ENCODE results near the gene CALML5. TPM values are rescaled to one million over a fixed set of nuclear protein-coding genes. Genes with fewer than 3 reads are reported as not detected.
A peak's percentile ranks its signal among the peaks of the same experiment; 100 is the strongest.

Gene CALML5
- total and polyA plus RNA-seq, 9 of the 15 experiments (the other 6 are each of a cell fraction or from before 2014, with no cell fraction given): not detected

DNA sequence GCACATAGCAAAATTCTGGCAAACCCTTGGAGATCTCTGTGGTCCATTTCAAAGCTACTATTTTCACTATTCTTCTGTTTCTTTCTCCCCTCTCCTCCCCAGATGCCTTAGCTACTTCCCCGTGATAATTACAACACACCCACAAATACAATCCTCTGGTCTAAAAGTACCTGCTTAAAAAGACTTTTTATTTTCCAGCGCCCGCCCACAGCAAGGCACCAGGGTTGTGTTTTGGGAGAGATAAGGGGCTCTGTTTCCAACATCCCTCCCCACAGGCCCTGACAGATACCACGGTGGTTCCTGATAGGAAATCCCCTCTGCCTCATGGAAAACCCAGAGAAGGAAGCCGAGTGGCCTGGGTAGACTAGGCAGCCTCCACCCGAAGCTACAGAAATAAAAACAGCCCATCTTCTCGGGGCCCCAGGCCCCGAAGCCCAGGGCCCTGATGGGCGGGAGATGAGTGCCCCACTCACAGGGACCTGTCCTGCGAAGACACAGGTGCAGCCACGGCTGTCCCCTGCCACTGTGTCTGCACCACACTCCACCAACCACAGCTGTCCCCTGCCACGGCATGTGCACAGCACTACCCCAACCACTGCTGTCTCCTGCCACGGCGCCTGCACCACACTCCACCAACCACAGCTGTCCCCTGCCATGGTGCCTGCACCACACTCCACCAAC lies 19.7 kb downstream of the CALML5 start (continued):
- TF ChIP-seq, protein P1, sequence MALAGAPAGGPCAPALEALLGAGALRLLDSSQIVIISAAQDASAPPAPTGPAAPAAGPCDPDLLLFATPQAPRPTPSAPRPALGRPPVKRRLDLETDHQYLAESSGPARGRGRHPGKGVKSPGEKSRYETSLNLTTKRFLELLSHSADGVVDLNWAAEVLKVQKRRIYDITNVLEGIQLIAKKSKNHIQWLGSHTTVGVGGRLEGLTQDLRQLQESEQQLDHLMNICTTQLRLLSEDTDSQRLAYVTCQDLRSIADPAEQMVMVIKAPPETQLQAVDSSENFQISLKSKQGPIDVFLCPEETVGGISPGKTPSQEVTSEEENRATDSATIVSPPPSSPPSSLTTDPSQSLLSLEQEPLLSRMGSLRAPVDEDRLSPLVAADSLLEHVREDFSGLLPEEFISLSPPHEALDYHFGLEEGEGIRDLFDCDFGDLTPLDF (CRISPR knock-in tag; IDR thresholded peaks at IDR 0.05): no peak
- TF ChIP-seq NFXL1 (CRISPR knock-in tag; IDR thresholded peaks at IDR 0.05): no peak
- no peak for TF ChIP-seq CBX2 (IDR thresholded peaks at IDR 0.05; ENCODE audit: insufficient read depth, low read length, poor library complexity, severe bottlenecking)
- TF ChIP-seq CC2D1A (IDR thresholded peaks at IDR 0.05): peak; percentile 77; the same call in 1 of the 2 replicates
- TF ChIP-seq ZNF134 (CRISPR knock-in tag; conservative IDR thresholded peaks at IDR 0.05): no peak
- TF ChIP-seq ZZZ3 (IDR thresholded peaks at IDR 0.05): no peak
- TF ChIP-seq, protein P2, sequence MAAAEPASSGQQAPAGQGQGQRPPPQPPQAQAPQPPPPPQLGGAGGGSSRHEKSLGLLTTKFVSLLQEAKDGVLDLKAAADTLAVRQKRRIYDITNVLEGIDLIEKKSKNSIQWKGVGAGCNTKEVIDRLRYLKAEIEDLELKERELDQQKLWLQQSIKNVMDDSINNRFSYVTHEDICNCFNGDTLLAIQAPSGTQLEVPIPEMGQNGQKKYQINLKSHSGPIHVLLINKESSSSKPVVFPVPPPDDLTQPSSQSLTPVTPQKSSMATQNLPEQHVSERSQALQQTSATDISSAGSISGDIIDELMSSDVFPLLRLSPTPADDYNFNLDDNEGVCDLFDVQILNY (CRISPR knock-in tag; IDR thresholded peaks at IDR 0.05): no peak
- TF ChIP-seq RBM25 (IDR thresholded peaks at IDR 0.05; ENCODE audit: low read depth, low read length, severe bottlenecking): no peak
- TF ChIP-seq, protein P3, sequence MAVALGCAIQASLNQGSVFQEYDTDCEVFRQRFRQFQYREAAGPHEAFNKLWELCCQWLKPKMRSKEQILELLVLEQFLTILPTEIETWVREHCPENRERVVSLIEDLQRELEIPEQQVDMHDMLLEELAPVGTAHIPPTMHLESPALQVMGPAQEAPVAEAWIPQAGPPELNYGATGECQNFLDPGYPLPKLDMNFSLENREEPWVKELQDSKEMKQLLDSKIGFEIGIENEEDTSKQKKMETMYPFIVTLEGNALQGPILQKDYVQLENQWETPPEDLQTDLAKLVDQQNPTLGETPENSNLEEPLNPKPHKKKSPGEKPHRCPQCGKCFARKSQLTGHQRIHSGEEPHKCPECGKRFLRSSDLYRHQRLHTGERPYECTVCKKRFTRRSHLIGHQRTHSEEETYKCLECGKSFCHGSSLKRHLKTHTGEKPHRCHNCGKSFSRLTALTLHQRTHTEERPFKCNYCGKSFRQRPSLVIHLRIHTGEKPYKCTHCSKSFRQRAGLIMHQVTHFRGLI (CRISPR knock-in tag; IDR thresholded peaks at IDR 0.05): no peak
- no peak for TF ChIP-seq BRCA1 (IDR thresholded peaks at IDR 0.05)
- no peak for TF ChIP-seq BRCA1 (CRISPR knock-in tag; IDR thresholded peaks at IDR 0.05)
- TF ChIP-seq SRF (CRISPR knock-in tag; IDR thresholded peaks at IDR 0.05): no peak
- TF ChIP-seq, protein P4, sequence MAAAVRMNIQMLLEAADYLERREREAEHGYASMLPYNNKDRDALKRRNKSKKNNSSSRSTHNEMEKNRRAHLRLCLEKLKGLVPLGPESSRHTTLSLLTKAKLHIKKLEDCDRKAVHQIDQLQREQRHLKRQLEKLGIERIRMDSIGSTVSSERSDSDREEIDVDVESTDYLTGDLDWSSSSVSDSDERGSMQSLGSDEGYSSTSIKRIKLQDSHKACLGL (CRISPR knock-in tag; IDR thresholded peaks at IDR 0.05; ENCODE audit: borderline replicate concordance, poor library complexity, severe bottlenecking): no peak
- TF ChIP-seq, protein P5, sequence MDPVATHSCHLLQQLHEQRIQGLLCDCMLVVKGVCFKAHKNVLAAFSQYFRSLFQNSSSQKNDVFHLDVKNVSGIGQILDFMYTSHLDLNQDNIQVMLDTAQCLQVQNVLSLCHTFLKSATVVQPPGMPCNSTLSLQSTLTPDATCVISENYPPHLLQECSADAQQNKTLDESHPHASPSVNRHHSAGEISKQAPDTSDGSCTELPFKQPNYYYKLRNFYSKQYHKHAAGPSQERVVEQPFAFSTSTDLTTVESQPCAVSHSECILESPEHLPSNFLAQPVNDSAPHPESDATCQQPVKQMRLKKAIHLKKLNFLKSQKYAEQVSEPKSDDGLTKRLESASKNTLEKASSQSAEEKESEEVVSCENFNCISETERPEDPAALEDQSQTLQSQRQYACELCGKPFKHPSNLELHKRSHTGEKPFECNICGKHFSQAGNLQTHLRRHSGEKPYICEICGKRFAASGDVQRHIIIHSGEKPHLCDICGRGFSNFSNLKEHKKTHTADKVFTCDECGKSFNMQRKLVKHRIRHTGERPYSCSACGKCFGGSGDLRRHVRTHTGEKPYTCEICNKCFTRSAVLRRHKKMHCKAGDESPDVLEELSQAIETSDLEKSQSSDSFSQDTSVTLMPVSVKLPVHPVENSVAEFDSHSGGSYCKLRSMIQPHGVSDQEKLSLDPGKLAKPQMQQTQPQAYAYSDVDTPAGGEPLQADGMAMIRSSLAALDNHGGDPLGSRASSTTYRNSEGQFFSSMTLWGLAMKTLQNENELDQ (CRISPR knock-in tag; IDR thresholded peaks at IDR 0.05; ENCODE audit: borderline replicate concordance): no peak
- TF ChIP-seq ZNF586 (CRISPR knock-in tag; conservative IDR thresholded peaks at IDR 0.05): no peak
- no peak for TF ChIP-seq SNIP1 (IDR thresholded peaks at IDR 0.05; ENCODE audit: low read depth)
- no peak for TF ChIP-seq ZNF785 (CRISPR knock-in tag; IDR thresholded peaks at IDR 0.05)
- no peak for TF ChIP-seq POLR2AphosphoS2 (IDR thresholded peaks at IDR 0.05; ENCODE audit: low read length)
- no peak for TF ChIP-seq PTRF (tag; IDR thresholded peaks at IDR 0.05)
- no peak for TF ChIP-seq NR2C1 (IDR thresholded peaks at IDR 0.05)
- no peak for TF ChIP-seq NR2C1 (tag; IDR thresholded peaks at IDR 0.05)
- peak in 1 of 2 experiments; percentile 79; a peak in 2 of 4 replicates for TF ChIP-seq TBL1XR1 (IDR thresholded peaks at IDR 0.05; ENCODE audit: low read length in 2 of 2)
- TF ChIP-seq KAT2B (IDR thresholded peaks at IDR 0.05; ENCODE audit: low read depth, low read length): no peak
- TF ChIP-seq CHCHD3 (CRISPR knock-in tag; IDR thresholded peaks at IDR 0.05): no peak
